Cardiac muscle cell (in vitro differentiated cells and primary cell): Measurements from ENCODE around the gene PLK2. TPM values are rescaled to one million over a fixed set of nuclear protein-coding genes. Genes with fewer than 3 reads are reported as not detected.
A peak's percentile ranks its signal among the peaks of the same experiment; 100 is the strongest.

ENCODE experiments used
- DNase-seq, 2 donors: peaks; one replicate each; pipeline versions ENCODE4 v3.0.0 to v3.0.0-alpha.2; 2010 to 2017; ENCODE audit warnings: low read depth in 1 of 2, low spot score in 1 of 2
- H3K27ac ChIP-seq: fragments of 200-600 bp; sonication (generic); 2 replicates; pipeline ENCODE4 v1.5.1; 2016
- H3K27me3 ChIP-seq: fragments of 200-600 bp; sonication (generic); 2 replicates; pipeline ENCODE4 v1.6.0; 2016; ENCODE audit warnings: control low read depth
- H3K36me3 ChIP-seq: fragments of 200-600 bp; sonication (generic); 2 replicates; pipeline ENCODE4 v1.5.1; 2016; ENCODE audit warnings: control low read depth
- H3K4me1 ChIP-seq: fragments of 200-600 bp; sonication (generic); 2 replicates; pipeline ENCODE4 v1.8.1; 2017; ENCODE audit warnings: low read depth, mild to moderate bottlenecking, mixed run types
- H3K4me3 ChIP-seq: fragments of 200-600 bp; sonication (generic); 2 replicates; pipeline ENCODE4 v1.5.1; 2016; ENCODE audit warnings: mild to moderate bottlenecking
- H3K9me3 ChIP-seq: fragments of 200-600 bp; sonication (generic); 2 replicates; pipeline ENCODE4 v1.5.1; 2017; ENCODE audit warnings: low read depth, mild to moderate bottlenecking, control low read depth
- CTCF ChIP-seq: IDR thresholded peaks from 2 replicates; pipeline ENCODE4 v1.5.1; 2012; ENCODE audit warnings: low read depth, mild to moderate bottlenecking, low read length
- polyA plus RNA-seq: library from polyadenylated mRNA; unstranded; fragments of >200 nt; fragmentation: Nextera tagmentation; extraction: Ambion mirVana; gene quantifications from 2 replicates; pipeline ENCODE4 v1.2.1, GENCODE V29; 2016
- total RNA-seq: library from RNA; depleted of rRNA; stranded (reverse); fragments of >200 nt; gene quantifications from 2 replicates; pipeline ENCODE4 v1.2.3, GENCODE V29; 2016

Gene PLK2
- total and polyA plus RNA-seq, 2 experiments from 2014 or later, result 25.1 to 147 TPM

GRCh38 chr5:58481066-58481676 is 21.3 kb upstream of the PLK2 start:
- no peak for TF ChIP-seq CTCF
- Histone ChIP-seq H3K27me3 (no peaks in the 10 kb centered on the region), H3K27ac (no peak overlapping the region), H3K4me3 (no peak overlapping the region), H3K36me3 (no peaks in the 10 kb centered on the region), H3K9me3 (no peaks in the 10 kb centered on the region), H3K4me1 (no peaks in the 10 kb centered on the region)
- no peak for DNase-seq

DNA sequence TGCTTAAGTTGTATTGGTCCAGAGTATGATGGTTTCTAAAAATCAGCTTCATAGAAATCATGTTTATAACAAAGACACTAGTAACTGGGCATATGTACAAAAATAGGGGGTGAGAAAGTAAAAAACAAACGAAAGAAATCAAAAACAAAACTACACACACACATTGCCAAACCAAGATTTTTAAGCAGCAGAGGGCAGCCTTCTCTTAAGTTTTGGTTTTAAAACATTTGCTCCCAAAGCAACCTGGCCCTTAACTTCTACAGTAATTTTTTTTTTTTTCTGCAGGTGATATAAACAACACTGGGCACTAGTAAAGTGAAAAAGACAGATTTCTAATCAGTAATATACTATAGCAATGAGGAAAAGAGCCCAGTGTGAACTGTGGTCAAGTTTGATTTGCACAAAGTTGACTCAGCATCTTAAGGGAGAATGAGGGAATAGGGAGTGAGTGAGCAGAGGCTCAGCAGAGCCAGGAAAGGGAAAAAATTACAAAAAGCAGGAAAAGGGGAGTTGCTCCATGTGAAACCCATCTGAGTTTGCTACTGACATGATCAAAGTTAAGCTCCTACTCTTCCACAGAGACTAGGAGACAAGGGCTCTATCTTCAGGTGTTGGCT is 18.0 kb upstream of the PLK2 start:
- Histone ChIP-seq H3K9me3 (no peaks in the 10 kb centered on the region), H3K4me1 (no peaks in the 10 kb centered on the region), H3K4me3 (no peak overlapping the region), H3K27me3 (no peaks in the 10 kb centered on the region), H3K36me3 (no peaks in the 10 kb centered on the region), H3K27ac (no peak overlapping the region)
- DNase-seq, result peak in 1 of 2 donors; percentile 30
- TF ChIP-seq CTCF, result peak; percentile 26

- no peaks in the 10 kb centered on the region for H3K36me3 ChIP-seq
- H3K4me3 ChIP-seq, result no peak overlapping the region
- H3K4me1 ChIP-seq, result no peaks in the 10 kb centered on the region
- DNase-seq, result no peak
- no peak overlapping the region for H3K27ac ChIP-seq
- H3K27me3 ChIP-seq, result no peaks in the 10 kb centered on the region
- TF ChIP-seq CTCF, result no peak
- H3K9me3 ChIP-seq, result no peaks in the 10 kb centered on the region
Measured at GRCh38 chr5:58475404-58475803, 15.5 kb upstream of the PLK2 start.

DNA sequence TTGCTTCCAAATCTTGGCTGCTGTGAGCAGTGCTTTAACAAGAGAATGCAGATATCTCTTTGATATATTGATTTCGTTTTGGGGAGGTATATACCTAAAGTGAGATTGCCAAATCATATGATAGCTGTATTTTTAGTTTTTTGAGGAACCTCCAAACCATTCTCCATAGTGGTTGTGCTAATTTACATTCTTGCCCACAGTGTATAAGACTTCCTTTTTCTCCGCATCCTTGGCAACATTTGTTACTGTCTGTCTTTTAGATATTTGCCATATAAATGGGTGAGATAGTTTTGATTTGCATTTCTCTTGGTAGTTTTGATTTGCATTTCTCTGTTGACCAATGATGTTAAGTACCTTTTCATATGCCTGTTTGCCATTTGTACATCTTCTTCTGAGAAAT is 10.0 kb upstream of the PLK2 start:
- H3K36me3 ChIP-seq, result no peaks in the 10 kb centered on the region
- no peak overlapping the region for H3K4me3 ChIP-seq
- H3K9me3 ChIP-seq, result no peaks in the 10 kb centered on the region
- no peak for DNase-seq
- H3K4me1 ChIP-seq, result no peaks in the 10 kb centered on the region
- H3K27me3 ChIP-seq, result no peaks in the 10 kb centered on the region
- no peak overlapping the region for H3K27ac ChIP-seq
- no peak for TF ChIP-seq CTCF

- Histone ChIP-seq H3K4me3 (no peak overlapping the region), H3K27ac (no peak overlapping the region), H3K9me3 (no peaks in the 10 kb centered on the region), H3K36me3 (no peaks in the 10 kb centered on the region), H3K27me3 (no peaks in the 10 kb centered on the region), H3K4me1 (no peaks in the 10 kb centered on the region)
- no peak for TF ChIP-seq CTCF
- DNase-seq, result peak in 1 of 2 donors; percentile 55
Measured at GRCh38 chr5:58466939-58467338, 7.1 kb upstream of the PLK2 start.
